Hippocampal formation (tissue), 2 donors: ENCODE data around the gene RANBP17.

ENCODE experiments used
- DNase-seq, 2 donors: peaks; one replicate each; lab custom pipeline; 2025; lab: John Stamatoyannopoulos, UW

Gene RANBP17

GRCh38 chr5:171092194-171092593 lies 230.4 kb downstream of the RANBP17 start:
- no peak for DNase-seq

- DNase-seq, result no peak
These were observed 231.8 kb downstream of the RANBP17 start for GRCh38 chr5:171093598-171093997.

- no peak for DNase-seq
These were observed 232.5 kb downstream of the RANBP17 start for GRCh38 chr5:171094356-171094755.

GRCh38 chr5:171102877-171103610 lies 241.2 kb downstream of the RANBP17 start:
- no peak for DNase-seq

GRCh38 chr5:171107669-171108068 lies 245.9 kb downstream of the RANBP17 start:
- DNase-seq, result no peak

GRCh38 chr5:171115519-171115918 lies 253.7 kb downstream of the RANBP17 start:
- no peak for DNase-seq

GRCh38 chr5:171116719-171117118 lies 254.9 kb downstream of the RANBP17 start:
- no peak for DNase-seq

- DNase-seq, result no peak
These were observed 259.3 kb downstream of the RANBP17 start for GRCh38 chr5:171120986-171121622.

- no peak for DNase-seq
These were observed 259.8 kb downstream of the RANBP17 start for GRCh38 chr5:171121638-171122037.

- no peak for DNase-seq
These were observed 260.6 kb downstream of the RANBP17 start for GRCh38 chr5:171122372-171122771.

- no peak for DNase-seq
These were observed 261.6 kb downstream of the RANBP17 start for GRCh38 chr5:171123417-171123816.

- no peak for DNase-seq
These were observed 265.5 kb downstream of the RANBP17 start for GRCh38 chr5:171127314-171127713.

GRCh38 chr5:171128136-171128535 lies 266.3 kb downstream of the RANBP17 start:
- no peak for DNase-seq

- DNase-seq, result no peak
These were observed 267.5 kb downstream of the RANBP17 start for GRCh38 chr5:171129308-171129707.

- no peak for DNase-seq
These were observed 269.7 kb downstream of the RANBP17 start for GRCh38 chr5:171131497-171131896.

GRCh38 chr5:171137768-171138525 lies 276.1 kb downstream of the RANBP17 start:
- no peak for DNase-seq

GRCh38 chr5:171139227-171139626 lies 277.4 kb downstream of the RANBP17 start:
- no peak for DNase-seq

GRCh38 chr5:171142617-171143016 lies 280.8 kb downstream of the RANBP17 start:
- no peak for DNase-seq

- DNase-seq, result no peak
These were observed 281.4 kb downstream of the RANBP17 start for GRCh38 chr5:171143171-171143570.

- DNase-seq, result no peak
These were observed 282.1 kb downstream of the RANBP17 start for GRCh38 chr5:171143926-171144325.

GRCh38 chr5:171149333-171149732 lies 287.5 kb downstream of the RANBP17 start:
- DNase-seq, result no peak

GRCh38 chr5:171149772-171150171 lies 288.0 kb downstream of the RANBP17 start:
- DNase-seq, result no peak

GRCh38 chr5:171152382-171152781 lies 290.6 kb downstream of the RANBP17 start:
- no peak for DNase-seq
